Common myeloid progenitor, CD34-positive (primary cell): Measurements from ENCODE around the gene SAFB.

ENCODE experiments used
- CTCF ChIA-PET: fragments of 350-600 bp; sonication (Branson Sonifier 250); formaldehyde crosslinking; loops from one replicate; lab custom pipeline; 2021; ENCODE audit warnings: antibody characterized with exemption; lab: Charles Lee
- POLR2A ChIA-PET: fragments of 350-600 bp; sonication (Branson Sonifier 250); formaldehyde crosslinking; loops from one replicate; lab custom pipeline; 2021; ENCODE audit warnings: antibody characterized with exemption; lab: Charles Lee
- DNase-seq, 3 donors: peaks; one replicate each; pipeline versions ENCODE4 v3.0.0 to v3.0.0-alpha.2; 2013
- H3K27ac ChIP-seq, 2 experiments: 1 replicate in 1 of 2; 2 replicates in 1 of 2; pipeline ENCODE4 v1.7.0; 2013; ENCODE audit warnings: inconsistent platforms in 2 of 2, low read length in 2 of 2, mild to moderate bottlenecking in 2 of 2, low read depth in 1 of 2, moderate library complexity in 1 of 2; ENCODE audit not compliant: severe bottlenecking in 2 of 2, insufficient read depth in 1 of 2, poor library complexity in 1 of 2
- H3K27me3 ChIP-seq, 5 experiments: replicated peaks in 2 of 5; 1 replicate in 3 of 5; 2 replicates in 2 of 5; pipeline versions ENCODE4 v1.6.1 to v1.7.0; 2013; ENCODE audit warnings: low read length in 4 of 5, mild to moderate bottlenecking in 2 of 5, moderate library complexity in 2 of 5, inconsistent platforms in 1 of 5; ENCODE audit not compliant: insufficient read depth in 5 of 5, control insufficient read depth in 4 of 5
- H3K36me3 ChIP-seq, 4 experiments: 1 replicate in 2 of 4; 2 replicates in 2 of 4; pipeline versions ENCODE4 v1.6.1 to v1.7.0; 2013; ENCODE audit warnings: low read length in 3 of 4, control low read depth in 1 of 4, mild to moderate bottlenecking in 1 of 4; ENCODE audit not compliant: control insufficient read depth in 4 of 4, insufficient read depth in 4 of 4
- H3K4me1 ChIP-seq, 4 experiments: 1 replicate in 3 of 4; 2 replicates in 1 of 4; pipeline versions ENCODE4 v1.6.1 to v1.7.1; 2013; ENCODE audit warnings: low read length in 3 of 4, mild to moderate bottlenecking in 3 of 4, control low read depth in 1 of 4, inconsistent platforms in 1 of 4, moderate library complexity in 1 of 4; ENCODE audit not compliant: control insufficient read depth in 4 of 4, insufficient read depth in 4 of 4; ENCODE audit errors: control extremely low read depth in 1 of 4
- H3K4me3 ChIP-seq, 7 experiments: 1 replicate in 4 of 7; 2 replicates in 3 of 7; pipeline versions ENCODE4 v1.5.1 to v1.7.0; 2013; ENCODE audit warnings: mild to moderate bottlenecking in 7 of 7, low read length in 6 of 7, moderate library complexity in 6 of 7, inconsistent platforms in 2 of 7, low read depth in 2 of 7, control low read depth in 1 of 7; ENCODE audit not compliant: insufficient read depth in 4 of 7, control insufficient read depth in 1 of 7; ENCODE audit errors: extremely low read depth in 1 of 7
- H3K9me3 ChIP-seq, 5 experiments: 1 replicate in 4 of 5; 2 replicates in 1 of 5; pipeline versions ENCODE4 v1.6.1 to v1.7.1; 2013; ENCODE audit warnings: low read length in 4 of 5, mild to moderate bottlenecking in 2 of 5, inconsistent platforms in 1 of 5, low read depth in 1 of 5, moderate library complexity in 1 of 5; ENCODE audit not compliant: control insufficient read depth in 4 of 5, insufficient read depth in 2 of 5; ENCODE audit errors: control extremely low read depth in 1 of 5
- WGBS: methylation state at CpG from one replicate; pipeline ENCODE4 v1.1.5; 2013; ENCODE audit not compliant: insufficient coverage; 5-methylcytosine and 5-hydroxymethylcytosine counted together

Gene SAFB

DNA sequence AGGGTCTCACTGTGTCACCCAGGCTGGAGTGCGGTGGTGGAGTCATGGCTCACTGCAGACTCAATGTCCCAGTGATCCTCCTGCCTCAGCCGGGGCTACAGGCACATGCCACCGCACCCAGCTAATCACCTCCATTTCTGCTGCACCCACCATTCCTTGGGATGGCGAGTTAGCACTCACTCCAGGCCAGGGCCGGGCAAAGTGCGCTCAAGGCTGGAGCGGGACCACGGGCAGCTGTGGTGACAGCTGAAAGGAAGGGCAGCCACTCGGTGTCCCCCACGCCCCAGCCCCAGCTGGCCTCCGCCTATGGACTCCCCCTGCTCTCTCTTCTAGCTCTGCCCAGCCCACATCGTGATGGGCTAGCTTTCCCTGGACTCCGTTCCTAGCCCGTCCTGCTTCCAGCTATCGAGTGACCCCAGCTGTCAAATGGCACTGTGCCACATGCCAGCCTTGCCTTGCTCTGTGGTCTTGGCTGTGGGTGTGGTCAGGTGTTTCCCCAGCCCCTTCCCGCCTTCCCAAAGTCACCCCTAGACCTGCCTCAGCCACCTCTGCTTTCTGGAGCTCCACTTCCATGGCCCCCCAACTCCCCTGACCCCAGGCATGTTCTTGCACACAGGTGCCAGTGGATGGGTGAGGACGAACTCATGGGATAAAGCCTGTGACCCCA is 53.4 kb downstream of the SAFB start:
- DNase-seq, result no peak
- 91% methylated on average over 13 of the region's 17 CpGs for WGBS
- H3K36me3 ChIP-seq, result peaks cover 0 to 30% (median 4%) of the 10 kb centered on the region in 4 experiments
- H3K27ac ChIP-seq, result no peak overlapping the region
- no peaks in the 10 kb centered on the region for H3K27me3 ChIP-seq
- ChIA-PET CTCF (interaction anchor here (0.6 to 0.8 kb wide), 3 partner anchors 9 to 19 kb away, joined by 3 read pairs; no protein-coding TSS in a partner anchor), POLR2A (no interaction called here)
- no peak overlapping the region for H3K4me3 ChIP-seq
- no peaks in the 10 kb centered on the region for H3K9me3 ChIP-seq
- peaks cover 0 to 14% (median 11%) of the 10 kb centered on the region in 4 experiments for H3K4me1 ChIP-seq

- Histone ChIP-seq H3K4me1 (peaks cover 0 to 19% (median 13%) of the 10 kb centered on the region in 4 experiments), H3K36me3 (peaks cover 0 to 25% (median 3%) of the 10 kb centered on the region in 4 experiments), H3K27ac (no peak overlapping the region), H3K9me3 (no peaks in the 10 kb centered on the region), H3K27me3 (no peaks in the 10 kb centered on the region), H3K4me3 (no peak overlapping the region)
- WGBS, result 88% methylated on average over 11 of the region's 13 CpGs
- no peak for DNase-seq
- CTCF ChIA-PET, result interaction anchor here (0.6 kb wide), 2 partner anchors 10 to 16 kb away, joined by 3 read pairs; no protein-coding TSS in a partner anchor
- POLR2A ChIA-PET, result no interaction called here
Measured at GRCh38 chr19:5676772-5677105, 53.9 kb downstream of the SAFB start.

DNA sequence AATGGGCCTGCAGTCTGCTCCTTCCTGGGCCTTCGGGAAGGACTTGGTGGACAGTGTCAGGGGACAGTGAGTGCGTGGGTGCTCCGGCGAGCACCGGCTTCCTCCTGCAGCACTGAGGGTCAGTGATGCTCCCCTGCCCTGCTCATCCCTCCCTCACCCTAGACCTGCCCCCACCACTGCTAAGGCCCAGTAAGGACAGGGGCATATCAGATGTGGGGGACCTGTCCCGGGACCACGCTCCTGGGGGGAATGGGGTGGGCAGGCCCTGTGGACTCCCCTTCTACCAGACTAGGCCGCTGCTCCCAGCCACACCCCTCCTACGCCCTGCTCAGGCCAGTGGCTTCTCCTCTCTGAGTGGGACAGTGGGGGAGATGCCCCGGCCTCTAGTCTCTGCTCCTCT is 54.3 kb downstream of the SAFB start:
- no peaks in the 10 kb centered on the region for H3K9me3 ChIP-seq
- CTCF ChIA-PET, result interaction anchor here (0.6 kb wide), 2 partner anchors 10 to 17 kb away, joined by 3 read pairs; no protein-coding TSS in a partner anchor
- H3K4me1 ChIP-seq, result peaks cover 0 to 19% (median 13%) of the 10 kb centered on the region in 4 experiments
- POLR2A ChIA-PET, result no interaction called here
- no peak overlapping the region for H3K27ac ChIP-seq
- H3K27me3 ChIP-seq, result no peaks in the 10 kb centered on the region
- H3K4me3 ChIP-seq, result no peak overlapping the region
- no peak for DNase-seq
- 100% methylated on average over 5 of the region's 10 CpGs for WGBS
- peaks cover 0 to 21% (median 3%) of the 10 kb centered on the region in 4 experiments for H3K36me3 ChIP-seq

DNA sequence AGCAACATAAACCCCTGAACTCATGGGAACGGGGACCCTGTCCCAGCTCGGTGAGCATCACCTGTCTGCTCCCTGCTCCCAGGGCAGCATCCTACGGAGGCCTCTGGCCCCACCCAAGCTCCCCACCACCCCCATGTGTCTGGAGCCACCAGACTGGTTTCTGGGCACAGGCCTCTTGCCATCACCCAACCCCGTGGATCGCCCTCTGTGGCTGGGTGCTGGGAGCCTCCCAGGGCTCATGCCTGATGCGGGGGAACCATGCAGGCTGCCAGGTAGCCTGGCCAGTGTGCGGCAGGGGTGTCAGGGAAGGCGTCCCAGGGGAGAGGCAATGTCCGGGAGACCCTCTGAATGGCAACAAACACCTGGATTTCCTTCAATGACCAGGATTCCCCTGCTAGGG is 54.7 kb downstream of the SAFB start:
- peaks cover 0 to 19% (median 13%) of the 10 kb centered on the region in 4 experiments for H3K4me1 ChIP-seq
- H3K4me3 ChIP-seq, result no peak overlapping the region
- ChIA-PET POLR2A (no interaction called here), CTCF (no interaction called here)
- H3K27me3 ChIP-seq, result no peaks in the 10 kb centered on the region
- peaks cover 0 to 21% (median 3%) of the 10 kb centered on the region in 4 experiments for H3K36me3 ChIP-seq
- no peak overlapping the region for H3K27ac ChIP-seq
- DNase-seq, result no peak
- WGBS, result 90% methylated on average over 7 of the region's 9 CpGs
- no peaks in the 10 kb centered on the region for H3K9me3 ChIP-seq

GRCh38 chr19:5678071-5678718 is 55.3 kb downstream of the SAFB start:
- Histone ChIP-seq H3K4me3 (no peak overlapping the region), H3K27me3 (no peaks in the 10 kb centered on the region), H3K36me3 (peaks cover 0 to 16% (median 3%) of the 10 kb centered on the region in 4 experiments), H3K4me1 (peaks cover 0 to 19% (median 13%) of the 10 kb centered on the region in 4 experiments), H3K9me3 (no peaks in the 10 kb centered on the region), H3K27ac (no peak overlapping the region)
- ChIA-PET POLR2A (no interaction called here), CTCF (no interaction called here)
- DNase-seq, result no peak
- 99% methylated on average over 19 of the region's 22 CpGs for WGBS

DNA sequence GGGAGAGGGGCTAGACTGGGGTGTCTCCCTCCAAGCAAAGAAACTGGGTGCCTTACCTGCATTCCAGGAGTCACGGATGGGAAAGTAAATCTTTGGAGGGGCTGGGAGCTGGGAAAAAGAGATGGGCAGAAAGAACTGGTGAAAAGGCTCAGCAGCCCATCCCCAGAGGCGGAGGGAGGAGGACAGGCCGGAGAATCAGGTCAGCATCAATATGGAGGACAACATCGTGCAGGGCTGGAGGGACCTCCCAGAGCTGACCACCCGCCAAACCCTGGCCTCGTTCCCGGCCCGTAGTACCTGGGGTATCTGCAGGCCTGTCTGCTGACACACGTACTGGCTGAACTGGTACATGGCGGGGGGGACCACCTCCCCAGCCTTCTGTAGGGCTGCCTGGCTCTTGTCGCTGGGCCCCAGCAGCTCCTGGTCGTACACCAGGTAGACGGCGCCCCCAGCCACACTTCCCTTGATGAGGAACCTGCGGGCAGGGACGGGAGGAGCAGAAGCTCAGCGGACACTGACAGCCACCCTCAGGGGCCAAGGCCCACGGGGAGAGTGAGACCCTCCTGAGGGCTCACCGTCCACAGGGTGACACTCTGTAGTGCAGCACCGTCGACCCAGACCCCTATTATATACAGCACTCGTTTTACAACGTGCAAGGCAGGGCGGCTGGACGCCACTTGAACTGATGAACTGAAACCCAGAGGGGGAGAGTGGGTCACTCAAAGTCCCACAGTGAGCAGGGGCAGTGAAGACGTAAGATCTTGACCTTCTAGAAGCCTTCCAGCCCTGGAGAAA is 56.6 kb downstream of the SAFB start:
- POLR2A ChIA-PET, result interaction anchor here (0.8 to 1.0 kb wide), 2 partner anchors 10 to 12 kb away, joined by 3 read pairs; partner anchors contain the start of gene RPL36
- CTCF ChIA-PET, result interaction anchor here (1.1 kb wide), 1 partner anchor 9 kb away, joined by 5 read pairs; no protein-coding TSS in a partner anchor
- H3K9me3 ChIP-seq, result no peaks in the 10 kb centered on the region

More for the DNA sequence above, 56.6 kb downstream of the SAFB start:
- Histone ChIP-seq H3K4me3 (peak overlapping the region; percentile 83 to 97 (median 90)), H3K4me1 (peaks cover 0 to 19% (median 13%) of the 10 kb centered on the region in 4 experiments), H3K27me3 (no peaks in the 10 kb centered on the region), H3K27ac (peak overlapping the region; percentile 67 to 97), H3K36me3 (peaks cover 0 to 16% (median 3%) of the 10 kb centered on the region in 4 experiments)
- peak in 1 of 3 donors; percentile 24 for DNase-seq
- 48% methylated on average over 15 of the region's 26 CpGs for WGBS
